ENCODE measurements around the gene RBFOX1.
"Not testable (repeated sequence)": the region's sequence is repeated elsewhere in the genome, so short reads cannot be mapped to it uniquely, and the experiment has no call there.

RBFOX1 gene

DNA sequence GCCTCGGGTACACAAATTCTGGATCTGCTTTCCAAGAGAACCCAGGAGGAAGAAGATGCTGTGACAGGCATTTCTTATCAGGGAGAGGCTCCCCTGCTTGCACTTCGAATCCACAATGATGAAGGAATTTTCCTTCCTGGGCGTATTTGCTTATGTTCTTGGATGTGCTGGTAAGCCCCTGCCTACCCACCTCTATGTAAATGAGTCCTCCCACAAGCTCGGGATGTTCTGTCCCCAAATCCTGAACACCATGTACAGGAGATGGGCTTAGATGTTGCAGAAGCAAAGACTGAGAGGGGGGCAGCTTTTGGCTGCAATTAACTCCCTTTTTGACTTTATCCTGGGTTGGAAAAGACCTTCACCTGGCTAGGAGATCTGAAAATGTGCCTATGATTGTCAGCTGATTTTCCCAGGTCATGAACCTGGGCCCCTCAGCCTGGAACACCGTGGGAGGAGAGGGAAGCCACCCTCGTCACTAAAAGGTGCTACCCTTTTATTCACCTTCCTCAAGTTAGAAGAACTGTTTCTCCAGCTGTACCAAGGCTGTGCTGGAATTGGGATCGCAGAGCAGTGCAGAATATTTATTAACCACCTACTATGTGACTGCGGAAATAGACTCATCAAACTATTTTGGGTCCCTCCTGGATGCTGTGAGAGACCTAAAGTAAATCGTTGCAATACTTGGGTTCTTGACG is 150.1 kb downstream of the RBFOX1 start:
- DNase-seq, result no peak

GRCh38 chr16:7487574-7488323 is 155.1 kb downstream of the RBFOX1 start:
- no peak for DNase-seq

- DNase-seq, result no peak
Observed at GRCh38 chr16:7492122-7492521, 159.5 kb downstream of the RBFOX1 start.

- no peak for DNase-seq
Observed at GRCh38 chr16:7493133-7493532, 160.5 kb downstream of the RBFOX1 start.

DNA sequence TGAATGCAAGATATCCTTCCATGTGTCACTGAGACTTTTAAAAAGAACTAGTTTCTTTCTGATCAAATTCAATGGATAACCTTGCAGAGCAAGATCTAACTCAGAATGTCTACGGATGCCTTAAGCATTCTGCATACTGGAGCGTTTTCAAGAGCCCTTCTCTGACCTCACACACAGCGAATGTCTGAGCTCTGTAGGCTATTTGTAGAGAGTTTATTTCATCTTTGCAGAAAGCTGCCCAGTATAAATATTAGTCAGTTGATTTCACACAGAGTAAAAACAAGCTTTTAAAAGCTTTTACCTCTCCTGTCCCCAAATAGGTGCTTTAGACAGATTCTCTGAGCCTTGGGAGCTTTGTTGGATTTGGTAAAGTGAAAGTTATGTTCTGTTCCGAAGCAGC is 165.0 kb downstream of the RBFOX1 start:
- DNase-seq, result no peak

DNA sequence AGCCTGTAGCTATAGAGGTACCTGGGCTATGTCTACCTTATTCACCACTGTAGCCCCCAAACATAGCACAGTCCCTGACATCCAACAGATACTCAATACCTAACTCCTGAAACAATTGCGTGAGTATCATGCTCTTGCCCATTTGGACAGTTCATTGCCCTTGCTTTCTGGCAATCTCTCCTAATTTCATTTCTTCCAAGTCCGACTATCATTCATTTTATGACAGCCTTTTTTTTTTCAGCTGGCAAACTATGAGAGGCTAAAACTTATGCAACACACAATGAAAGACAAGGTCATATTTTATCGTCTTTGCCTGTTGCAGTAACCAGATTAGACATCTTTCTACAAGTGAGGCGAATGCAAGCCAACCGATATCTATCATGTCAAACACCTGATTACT is 169.2 kb downstream of the RBFOX1 start:
- DNase-seq, result no peak

GRCh38 chr16:7502591-7503157 is 170.0 kb downstream of the RBFOX1 start:
- DNase-seq, result not testable (repeated sequence)

- no peak for DNase-seq
Observed at GRCh38 chr16:7503666-7504065, 171.0 kb downstream of the RBFOX1 start.

DNA sequence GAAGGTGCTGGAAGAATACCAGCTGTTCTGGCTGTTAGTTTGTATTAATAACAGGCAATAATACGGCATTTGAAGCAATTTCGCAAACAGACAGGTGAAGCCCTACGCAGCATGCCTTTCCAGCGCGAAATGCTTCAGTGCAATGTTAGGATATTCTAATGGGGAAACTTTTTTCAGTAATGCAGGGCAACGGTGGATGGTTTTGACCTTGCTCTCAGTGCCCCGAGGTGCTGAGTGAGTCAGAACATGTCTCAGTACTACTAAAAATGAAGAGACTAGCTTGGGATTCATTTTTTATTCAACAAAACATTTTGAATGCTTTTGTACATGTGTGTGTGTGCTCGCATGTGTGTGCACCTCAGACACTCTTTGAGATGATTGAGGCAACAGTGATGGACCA is 172.2 kb downstream of the RBFOX1 start:
- DNase-seq, result no peak

- DNase-seq, result no peak
Observed at GRCh38 chr16:7505495-7505894, 172.8 kb downstream of the RBFOX1 start.

DNA sequence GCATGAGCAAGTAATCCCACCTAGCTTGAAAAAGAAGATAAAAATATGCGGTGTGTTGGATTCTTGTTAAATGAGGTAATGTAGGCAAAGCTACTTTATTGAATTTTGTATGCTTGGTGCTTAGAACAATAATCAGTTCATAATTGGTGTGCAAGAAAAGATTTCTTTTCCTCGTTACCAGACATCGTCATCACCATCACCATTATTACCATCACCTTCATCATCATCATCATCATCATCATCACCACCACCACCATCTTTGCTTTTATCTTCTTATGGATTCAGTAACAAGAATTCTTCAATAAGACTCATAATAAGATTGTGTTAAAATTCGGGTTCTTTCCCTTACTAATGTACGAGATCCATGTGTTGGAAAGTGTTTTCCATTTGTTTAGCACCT is 173.7 kb downstream of the RBFOX1 start:
- DNase-seq, result no peak

DNA sequence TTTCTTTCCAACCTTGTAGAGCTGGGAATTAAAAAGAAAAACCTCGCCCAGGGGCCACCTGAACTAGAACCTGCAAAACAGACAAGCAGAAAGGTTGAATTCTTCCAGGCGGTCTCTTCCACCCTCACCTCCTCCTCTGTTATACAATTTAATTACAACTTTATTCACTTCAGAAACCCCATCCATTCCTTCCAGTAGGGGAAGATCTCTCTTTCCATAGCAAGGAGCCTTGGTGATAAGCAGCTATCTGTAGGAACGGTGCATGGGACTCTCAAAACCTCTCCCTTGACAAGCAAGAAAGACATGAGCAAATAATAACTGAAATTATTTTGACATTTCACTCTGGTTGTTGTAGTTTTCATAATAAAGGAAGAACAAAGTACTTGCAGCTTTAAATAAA is 176.0 kb downstream of the RBFOX1 start:
- no peak for DNase-seq

DNA sequence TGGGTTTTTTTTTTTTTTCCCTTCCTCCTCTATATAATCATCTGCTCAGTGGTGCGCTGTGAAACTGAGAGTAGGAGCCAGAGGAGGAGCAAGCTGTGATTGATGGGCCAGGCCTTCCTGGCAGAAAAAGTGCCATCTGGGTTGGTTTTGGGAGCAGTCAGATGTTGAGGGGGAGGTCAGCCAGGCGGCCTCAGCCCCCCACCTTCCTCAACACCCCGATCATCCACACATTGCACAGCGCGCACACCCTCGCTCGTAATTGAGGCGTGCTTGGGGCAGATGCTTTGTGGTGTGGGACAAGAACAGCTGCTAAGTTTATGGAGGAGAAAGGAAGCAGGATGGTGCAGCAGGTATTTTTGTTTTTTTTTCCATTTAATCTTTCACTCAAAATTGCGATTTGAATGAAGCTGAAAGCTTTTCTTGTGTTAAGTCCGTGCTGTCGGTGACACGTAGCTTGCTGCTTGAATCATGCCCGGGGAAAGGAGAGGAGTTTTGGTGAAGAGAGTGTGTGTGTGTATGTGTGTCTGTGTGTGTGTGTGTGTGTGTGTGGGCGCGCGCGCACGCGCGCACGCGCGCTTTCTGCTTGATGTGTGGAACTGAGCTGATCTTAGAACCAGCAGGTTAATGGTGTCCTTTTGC is 177.4 kb downstream of the RBFOX1 start:
- no peak for DNase-seq

DNA sequence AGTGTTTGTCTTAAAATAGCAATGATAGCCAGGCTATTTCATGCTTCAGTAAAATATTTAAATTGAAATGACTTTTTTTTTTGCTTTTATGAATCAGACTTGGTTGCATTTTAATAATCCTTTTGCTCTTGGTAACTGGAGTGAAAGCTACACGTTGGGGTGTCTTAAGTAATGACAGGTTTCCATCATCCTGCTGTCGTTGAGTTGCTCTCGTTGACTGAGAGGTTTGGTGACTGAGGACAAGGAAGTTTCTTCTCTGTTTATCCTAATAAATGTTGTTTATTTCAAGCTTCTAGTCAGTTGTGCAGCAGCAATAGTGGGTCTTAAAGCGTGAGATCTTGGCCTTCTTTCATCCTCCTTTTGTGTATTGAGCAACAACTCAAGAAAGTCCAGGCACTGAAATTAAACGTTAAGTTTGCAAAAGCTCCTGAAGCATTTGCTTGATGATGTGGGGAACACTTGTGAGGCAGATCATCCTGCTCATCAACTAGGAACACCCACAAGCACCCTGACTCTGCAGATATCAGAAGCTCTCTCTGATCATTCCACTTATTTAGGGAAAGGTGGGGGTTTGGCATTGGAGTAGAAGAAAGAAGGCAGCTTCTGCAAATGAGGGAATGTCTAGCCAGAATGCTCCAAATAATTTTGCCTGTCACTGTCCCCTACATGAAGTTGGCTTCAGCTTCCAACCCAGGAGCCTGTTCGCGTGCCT is 179.1 kb downstream of the RBFOX1 start:
- no peak for DNase-seq

GRCh38 chr16:7512503-7512902 is 179.9 kb downstream of the RBFOX1 start:
- no peak for DNase-seq

DNA sequence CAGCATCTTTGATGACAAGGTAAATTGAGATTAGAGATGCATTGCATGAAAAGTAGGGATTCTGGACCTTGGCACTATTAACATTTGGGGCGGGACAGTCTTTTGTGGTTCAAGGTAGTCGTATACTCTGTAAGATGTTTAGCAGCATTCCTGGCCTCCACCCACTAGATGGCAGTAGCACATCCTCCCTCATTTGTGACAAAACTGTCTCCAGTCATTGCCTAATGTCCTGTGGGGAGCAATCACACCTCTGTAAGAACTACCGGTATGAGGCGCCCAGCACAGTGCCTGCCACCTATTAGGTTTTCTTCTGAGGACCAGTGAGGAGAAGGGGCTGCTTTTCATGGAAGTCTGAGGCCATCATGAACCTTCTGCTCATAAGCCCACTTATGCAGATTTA is 180.8 kb downstream of the RBFOX1 start:
- no peak for DNase-seq

DNA sequence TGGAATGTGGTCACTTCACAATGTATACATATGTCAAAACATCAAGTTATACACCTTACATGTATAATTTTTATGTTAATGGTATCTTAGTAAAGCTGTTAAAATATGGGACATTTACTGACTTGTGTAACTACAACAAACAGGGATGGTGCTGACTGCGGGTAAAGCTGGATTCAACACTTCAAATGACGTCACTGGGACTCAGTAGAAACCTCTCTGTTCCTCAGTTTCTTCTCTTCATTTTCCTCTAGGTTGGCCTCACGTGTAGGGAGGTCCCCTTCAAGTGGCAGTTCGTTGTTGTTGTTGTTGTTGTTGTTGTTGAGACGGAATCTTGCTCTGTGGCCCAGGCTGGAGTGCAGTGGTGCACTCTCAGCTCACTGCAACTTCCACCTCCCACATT is 182.9 kb downstream of the RBFOX1 start:
- no peak for DNase-seq

DNA sequence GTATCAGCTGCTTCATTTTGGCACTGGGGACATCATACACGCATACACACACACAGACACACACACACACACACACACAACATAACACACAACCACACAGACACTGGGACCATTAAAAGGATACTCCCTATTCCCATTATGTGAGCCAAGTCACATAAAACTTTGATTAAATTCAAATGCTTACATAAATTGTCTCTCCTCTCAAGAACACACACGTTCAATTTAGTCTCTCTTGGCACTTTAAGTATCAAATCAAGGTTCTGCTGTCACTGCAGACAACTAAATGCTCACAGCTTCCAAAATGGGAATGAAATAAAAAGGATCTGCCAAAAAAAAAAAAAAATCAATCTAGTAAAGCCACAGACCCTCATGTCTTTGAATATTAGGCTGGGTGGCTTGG is 184.9 kb downstream of the RBFOX1 start:
- DNase-seq, result no peak

DNA sequence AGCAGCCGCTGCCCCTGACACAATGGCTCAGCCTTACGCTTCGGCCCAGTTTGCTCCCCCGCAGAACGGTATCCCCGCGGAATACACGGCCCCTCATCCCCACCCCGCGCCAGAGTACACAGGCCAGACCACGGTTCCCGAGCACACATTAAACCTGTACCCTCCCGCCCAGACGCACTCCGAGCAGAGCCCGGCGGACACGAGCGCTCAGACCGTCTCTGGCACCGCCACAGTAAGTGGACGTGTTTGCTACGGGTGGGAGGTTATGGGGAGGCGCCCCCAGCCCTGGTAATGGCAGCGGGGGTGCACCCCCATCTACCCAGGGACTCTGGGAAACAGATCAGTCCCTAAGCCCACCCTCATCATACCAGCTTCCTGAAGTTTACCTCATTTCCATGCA is 185.5 kb downstream of the RBFOX1 start:
- DNase-seq, result no peak

DNA sequence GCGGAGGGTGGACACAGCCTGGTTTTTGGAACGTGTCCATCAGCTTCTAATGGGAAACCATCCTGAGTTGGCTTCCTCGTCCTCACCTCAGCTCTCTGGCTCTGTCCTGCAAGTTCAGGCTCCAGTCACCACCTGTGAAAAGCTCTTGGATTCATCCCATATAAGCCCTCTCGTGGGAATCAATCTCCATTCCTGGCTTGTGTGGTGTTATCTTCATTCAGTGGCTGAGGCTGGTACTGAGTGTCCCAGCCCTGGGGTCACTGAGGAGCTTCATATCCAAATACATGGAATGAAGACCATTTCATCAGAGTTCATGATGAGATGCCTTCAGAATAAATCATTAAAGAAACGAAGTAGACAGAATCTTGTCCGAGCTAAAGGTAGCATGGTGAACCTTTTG is 189.2 kb downstream of the RBFOX1 start:
- DNase-seq, result no peak

- no peak for DNase-seq
Observed at GRCh38 chr16:7524419-7524818, 191.8 kb downstream of the RBFOX1 start.

GRCh38 chr16:7526736-7527135 is 194.1 kb downstream of the RBFOX1 start:
- DNase-seq, result no peak

GRCh38 chr16:7532534-7532933 is 199.9 kb downstream of the RBFOX1 start:
- DNase-seq, result no peak

All from NCI-H2029 treated with DMSO at 0.1 percent for 48 hours (cell line).